Heart right ventricle (tissue), 16 donors: ENCODE data around the gene IFFO2. TPM values are rescaled to one million over a fixed set of nuclear protein-coding genes. Genes with fewer than 3 reads are reported as not detected.

Experiments
- ATAC-seq, 8 donors: fragments of 200-7000 bp; cut with Tn5 transposase; one replicate each; pipeline ENCODE4 v1.9.1; 2020; ENCODE audit warnings: mild to moderate bottlenecking in 8 of 8, moderate library complexity in 8 of 8, moderate number of reproducible peaks in 1 of 8
- DNase-seq, 2 donors: peaks; one replicate each; pipeline ENCODE4 v3.0.0-alpha.2; 2020
- H3K27ac ChIP-seq, 10 donors: fragments of 200-600 bp; sonication (generic) in 2 of 10; one replicate each; pipeline versions ENCODE4 v1.5.0 to v1.8.0; 2020 to 2022; ENCODE audit warnings: mild to moderate bottlenecking in 3 of 10
- H3K27me3 ChIP-seq, 7 donors: fragments of 200-600 bp; one replicate each; pipeline ENCODE4 v1.8.0; 2021 to 2022; ENCODE audit warnings: mild to moderate bottlenecking in 2 of 7
- H3K36me3 ChIP-seq, 9 donors: fragments of 200-600 bp; sonication (generic) in 1 of 9; one replicate each; pipeline versions ENCODE4 v1.5.0 to v1.8.0; 2020 to 2022; ENCODE audit warnings: mild to moderate bottlenecking in 2 of 9
- H3K4me1 ChIP-seq, 9 donors: fragments of 200-600 bp; sonication (generic) in 1 of 9; one replicate each; pipeline versions ENCODE4 v1.5.0 to v1.8.0; 2020 to 2022; ENCODE audit warnings: mild to moderate bottlenecking in 4 of 9
- H3K4me3 ChIP-seq, 10 donors: fragments of 200-600 bp; sonication (generic) in 2 of 10; one replicate each; pipeline versions ENCODE4 v1.5.0 to v1.8.0; 2020 to 2022; ENCODE audit warnings: mild to moderate bottlenecking in 7 of 10, moderate library complexity in 2 of 10
- H3K9me3 ChIP-seq, 11 donors: fragments of 200-600 bp in 10 of 11; sonication (generic) in 2 of 11; one replicate each; pipeline versions ENCODE4 v1.5.0 to v1.8.0; 2013 to 2022; ENCODE audit warnings: mild to moderate bottlenecking in 2 of 11, control low read depth in 1 of 11, moderate library complexity in 1 of 11
- CTCF ChIP-seq, 9 donors: fragments of 200-600 bp; sonication (generic) in 2 of 9; IDR thresholded peaks; one replicate each; pipeline versions ENCODE4 v1.5.0 to v1.8.0; 2021 to 2022; ENCODE audit warnings: antibody characterized with exemption in 9 of 9, mild to moderate bottlenecking in 5 of 9, moderate library complexity in 1 of 9
- WGBS, 2 donors: extraction: QIAGEN DNeasy Blood & Tissue Kit; methylation state at CpG; one replicate each; pipeline ENCODE4 v1.1.7; 2013; ENCODE audit warnings: inconsistent platforms in 1 of 2; 5-methylcytosine and 5-hydroxymethylcytosine counted together
- intact Hi-C, 10 donors: fragments of 100-400 bp; cut with DNase I; formaldehyde crosslinking; loops; one replicate each; pipeline versions ENCODE4 v1.11.1 to v1.14.2; 2022
- polyA plus RNA-seq, 2 donors: library from polyadenylated mRNA; stranded (reverse); fragments of 200-250 nt; gene quantifications; one replicate each; pipeline ENCODE4 v1.2.3, GENCODE V29; 2013
- total RNA-seq, 10 donors: library from RNA; stranded (reverse); fragmentation: NEBNext Ultra II Directional in 3 of 10; extraction: Animal tissue kit (Norgen Biotek cat#: 25700) in 3 of 10; gene quantifications; one replicate each; pipeline versions ENCODE4 v1.2.1 to v1.2.4, GENCODE V29; 2021 to 2023
- donor health status: Arrhythmogenic right ventricular cardiomyopathy.
- donor health status: ischemic (EF 13 %, LVEDD 7.1; RV severe dilation, severe dysfunction).
- donor health status: healthy with polysubstance abuse.
- donor health status: DM: no; HTN: yes; CAD: no.
- donor health status: DM: no; HTN: no; CAD: no.
- donor health status: ischemic (EF 25% LVEDD 6.9; RV normal size, moderate dysfunction).
- donor health status: ischemic (EF 25% LVEDD 5.7; RV mildly dilated, moderate dysfunction).
- donor health status: healthy.
- donor health status: DM: yes; HTN: yes; CAD: no.
- donor health status: Ischemic cardiomyopathy.
- donor health status: ischemic (EF 35%, LVEDD 5.7; RV mildly dilated, moderate dysfunction).
- donor health status: nonischemic (EF 11% LVEDD 7.7; RV severe dilation, severe dysfunction).
- donor health status: DM: yes; HTN: yes; CAD: no.
- donor health status: PGD.
- donor health status: ischemic (EF 29% LVEDD 5.4; RV normal size, mild dysfunction).
- donor health status: nonischemic (EF 23%, LVEDD 6.1; RV moderate dilation, normal function).

The IFFO2 gene
- total and polyA plus RNA-seq, 12 donors: 2.2 to 8.2 (median 4.6) TPM

GRCh38 chr1:18902523-18903290 lies 53.8 kb downstream of the IFFO2 start, which contains the start of gene ALDH4A1:
Gene ALDH4A1, minus strand, starts transcription at chr1:18902555. Its CDS starts 32 bp downstream, at chr1:18902523.
- intact Hi-C loops: loop anchor here in 4 of 10 donors (10.0 kb wide), 3 partner anchors 52 to 342 kb away; partner anchors contain the start of gene IFFO2 (in 2 of the 4)
- ATAC-seq (peak; percentile 96 to 98 (median 98)), DNase-seq (peak; percentile 96 to 99)
- WGBS, 2 donors: 0% methylated on average over 55 of the region's 55 CpGs
- TF ChIP-seq CTCF (IDR thresholded peaks at IDR 0.05): peak in 3 of 9 donors; percentile 3 to 17 (median 7)
- H3K27me3 ChIP-seq: no peaks in the 10 kb centered on the region
- H3K36me3 ChIP-seq: peaks cover 0 to 3% (median 0%) of the 10 kb centered on the region in 9 donors
- H3K9me3 ChIP-seq: no peaks in the 10 kb centered on the region
- H3K4me1 ChIP-seq: peaks cover 12 to 40% (median 35%) of the 10 kb centered on the region in 9 donors
- peak within 1 kb of the TSS; percentile 85 to 96 (median 92) for H3K27ac ChIP-seq
- H3K4me3 ChIP-seq: peak within 1 kb of the TSS; percentile 68 to 96 (median 81)

- no peak for TF ChIP-seq CTCF (IDR thresholded peaks at IDR 0.05)
- Histone ChIP-seq H3K4me1 (peaks cover 6 to 33% (median 28%) of the 10 kb centered on the region in 9 donors), H3K27me3 (no peaks in the 10 kb centered on the region), H3K27ac (peak overlapping the region; percentile 85 to 96 (median 92)), H3K36me3 (peaks cover 0 to 7% (median 0%) of the 10 kb centered on the region in 9 donors), H3K4me3 (peak overlapping the region; percentile 68 to 96 (median 81)), H3K9me3 (no peaks in the 10 kb centered on the region)
- no peak for DNase-seq
- peak in 4 of 8 donors; percentile 2 to 14 (median 6) for ATAC-seq
- 0% methylated on average over 42 to 44 of the region's 44 CpGs for WGBS, 2 donors
- intact Hi-C loops: loop anchor here in 4 of 10 donors (10.0 kb wide), 3 partner anchors 53 to 343 kb away; partner anchors contain the start of gene IFFO2 (in 2 of the 4)
Measured at GRCh38 chr1:18901952-18902522, 54.4 kb downstream of the IFFO2 start.

- H3K4me3 ChIP-seq: peak overlapping the region; percentile 68 to 96 (median 81)
- peaks cover 0 to 10% (median 0%) of the 10 kb centered on the region in 9 donors for H3K36me3 ChIP-seq
- intact Hi-C loops: loop anchor here in 4 of 10 donors (10.0 kb wide), 3 partner anchors 53 to 343 kb away; partner anchors contain the start of gene IFFO2 (in 2 of the 4)
- ATAC-seq (no peak), DNase-seq (no peak)
- no peaks in the 10 kb centered on the region for H3K9me3 ChIP-seq
- TF ChIP-seq CTCF (IDR thresholded peaks at IDR 0.05): no peak
- 53 to 57% methylated on average over 9 of the region's 9 CpGs for WGBS, 2 donors
- H3K4me1 ChIP-seq: peaks cover 4 to 28% (median 21%) of the 10 kb centered on the region in 9 donors
- no peaks in the 10 kb centered on the region for H3K27me3 ChIP-seq
- peak overlapping the region in 2 of 10 donors; percentile 94 for H3K27ac ChIP-seq
Measured at GRCh38 chr1:18901147-18901951, 55.1 kb downstream of the IFFO2 start.
